ENCODE measurements around the gene RAI2.
"Not testable (repeated sequence)": the region's sequence is repeated elsewhere in the genome, so short reads cannot be mapped to it uniquely, and the experiment has no call there.

RAI2 gene

DNA sequence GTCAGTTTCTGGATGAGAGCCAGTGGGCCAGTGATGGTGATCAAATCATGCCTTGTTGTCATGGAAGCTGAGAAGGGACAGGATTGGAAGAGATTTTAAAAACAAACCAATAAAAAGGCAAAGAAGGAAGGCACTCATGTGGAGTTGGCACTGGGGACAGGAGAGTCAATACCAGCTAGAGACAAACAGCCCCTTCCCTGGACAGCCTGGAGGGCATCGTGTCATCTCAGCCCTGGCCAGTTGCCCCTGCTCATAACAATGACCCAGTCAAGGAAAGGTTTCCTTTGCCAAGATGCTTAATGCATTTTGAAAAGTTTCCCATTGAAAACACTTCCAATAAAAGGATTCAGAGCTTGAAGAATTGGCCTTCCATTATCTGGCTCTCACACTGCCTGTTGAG is 68.3 kb downstream of the RAI2 start:
- TF ChIP-seq Cebpa-rat (IDR thresholded peaks at IDR 0.05) = no peak
- no peak overlapping the region for H3K27ac ChIP-seq
- no peak overlapping the region for H3K4me2 ChIP-seq
- peaks cover 13% of the 10 kb centered on the region for H4K20me1 ChIP-seq
- H3K9ac ChIP-seq = no peak overlapping the region
- H3K9me3 ChIP-seq = no peaks in the 10 kb centered on the region
- no peak overlapping the region for H3K4me3 ChIP-seq
- H3K36me3 ChIP-seq = no peaks in the 10 kb centered on the region
- no peaks in the 10 kb centered on the region for H3K4me1 ChIP-seq
- H3K27me3 ChIP-seq = peaks cover 95% of the 10 kb centered on the region

DNA sequence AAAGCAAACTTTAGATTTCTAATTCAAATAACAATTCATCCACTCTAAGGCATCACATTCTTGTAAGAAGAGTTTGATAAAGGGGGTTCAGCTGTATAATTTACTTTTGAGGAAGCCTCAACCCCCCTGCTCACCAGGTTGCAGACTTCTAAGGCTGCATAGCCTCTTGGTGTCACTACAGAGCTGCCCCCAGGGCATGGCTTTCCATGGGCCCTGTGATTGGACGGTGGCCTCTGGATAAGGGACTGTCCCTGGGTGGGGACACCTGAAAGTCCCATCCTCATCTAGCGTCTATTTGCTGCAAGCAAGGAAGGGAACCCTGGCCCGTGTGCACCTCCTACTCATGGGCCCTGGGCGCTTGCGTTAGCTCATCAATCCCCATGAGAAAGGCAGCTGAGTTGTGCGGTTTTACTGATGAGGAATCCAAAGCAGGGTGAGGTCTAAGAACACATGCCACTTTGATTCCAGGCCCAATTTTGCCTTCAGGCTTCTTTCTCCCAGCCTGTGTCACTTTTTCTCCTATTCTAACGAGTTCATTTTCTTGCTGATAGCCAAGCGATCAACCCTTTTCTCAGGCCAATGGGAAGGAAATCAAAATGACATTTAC is 72.0 kb downstream of the RAI2 start:
- Histone ChIP-seq H3K27me3 (peaks cover 63% of the 10 kb centered on the region), H3K9ac (no peak overlapping the region), H3K36me3 (no peaks in the 10 kb centered on the region), H4K20me1 (no peaks in the 10 kb centered on the region; the same call in 1 of the 2 replicates), H3K9me3 (no peaks in the 10 kb centered on the region), H3K27ac (no peak overlapping the region), H3K4me1 (no peaks in the 10 kb centered on the region), H3K4me3 (no peak overlapping the region), H3K4me2 (no peak overlapping the region)
- no peak for TF ChIP-seq Cebpa-rat (IDR thresholded peaks at IDR 0.05)

DNA sequence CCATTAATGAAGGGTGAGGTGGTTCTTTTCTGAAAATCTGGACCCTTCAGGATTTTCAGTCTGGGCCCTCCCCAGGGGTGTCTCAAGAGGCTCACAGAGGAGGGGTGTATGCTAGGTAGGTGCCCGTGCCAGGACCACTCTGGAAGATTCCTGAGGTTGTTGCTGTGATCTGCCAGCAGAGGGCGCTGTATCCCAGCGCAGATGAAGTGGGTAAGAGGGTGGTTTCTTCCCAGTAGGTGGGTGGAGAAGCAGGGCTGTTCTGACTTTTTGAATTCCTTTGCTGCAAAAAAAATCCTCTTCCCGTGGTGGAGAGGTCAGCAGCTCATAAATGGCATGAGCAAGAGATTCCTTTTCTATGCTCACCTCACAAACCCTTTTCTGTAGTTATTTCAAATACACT is 72.7 kb downstream of the RAI2 start:
- no peaks in the 10 kb centered on the region for H3K36me3 ChIP-seq
- H3K4me1 ChIP-seq = no peaks in the 10 kb centered on the region
- no peak overlapping the region for H3K9ac ChIP-seq
- no peak for TF ChIP-seq Cebpa-rat (IDR thresholded peaks at IDR 0.05)
- H3K4me2 ChIP-seq = no peak overlapping the region
- peaks cover 57% of the 10 kb centered on the region for H3K27me3 ChIP-seq
- no peak overlapping the region for H3K27ac ChIP-seq
- no peaks in the 10 kb centered on the region for H3K9me3 ChIP-seq
- no peak overlapping the region for H3K4me3 ChIP-seq
- H4K20me1 ChIP-seq = no peaks in the 10 kb centered on the region; the same call in 1 of the 2 replicates

DNA sequence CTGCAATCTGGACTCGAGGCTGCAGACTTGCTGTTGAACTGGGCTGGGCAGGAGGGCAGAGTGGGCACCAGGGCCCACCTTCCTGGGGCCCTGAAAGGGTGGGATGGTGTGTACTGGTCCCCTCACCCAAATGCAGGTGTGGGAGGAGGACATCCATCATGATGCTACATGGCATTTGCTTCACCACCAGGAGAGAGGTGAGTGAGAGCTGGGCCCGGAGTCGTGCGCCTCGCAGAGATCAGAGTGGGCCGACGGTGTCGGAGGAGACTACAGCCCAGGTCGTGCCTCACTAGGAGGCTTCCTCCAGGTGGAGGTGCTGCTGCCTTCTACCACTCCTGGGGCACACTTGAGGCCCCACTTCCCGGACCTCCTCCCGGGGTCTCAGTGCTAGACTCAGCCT is 73.5 kb downstream of the RAI2 start:
- TF ChIP-seq Cebpa-rat (IDR thresholded peaks at IDR 0.05) = no peak
- Histone ChIP-seq H3K9ac (no peak overlapping the region), H3K27ac (no peak overlapping the region)

DNA sequence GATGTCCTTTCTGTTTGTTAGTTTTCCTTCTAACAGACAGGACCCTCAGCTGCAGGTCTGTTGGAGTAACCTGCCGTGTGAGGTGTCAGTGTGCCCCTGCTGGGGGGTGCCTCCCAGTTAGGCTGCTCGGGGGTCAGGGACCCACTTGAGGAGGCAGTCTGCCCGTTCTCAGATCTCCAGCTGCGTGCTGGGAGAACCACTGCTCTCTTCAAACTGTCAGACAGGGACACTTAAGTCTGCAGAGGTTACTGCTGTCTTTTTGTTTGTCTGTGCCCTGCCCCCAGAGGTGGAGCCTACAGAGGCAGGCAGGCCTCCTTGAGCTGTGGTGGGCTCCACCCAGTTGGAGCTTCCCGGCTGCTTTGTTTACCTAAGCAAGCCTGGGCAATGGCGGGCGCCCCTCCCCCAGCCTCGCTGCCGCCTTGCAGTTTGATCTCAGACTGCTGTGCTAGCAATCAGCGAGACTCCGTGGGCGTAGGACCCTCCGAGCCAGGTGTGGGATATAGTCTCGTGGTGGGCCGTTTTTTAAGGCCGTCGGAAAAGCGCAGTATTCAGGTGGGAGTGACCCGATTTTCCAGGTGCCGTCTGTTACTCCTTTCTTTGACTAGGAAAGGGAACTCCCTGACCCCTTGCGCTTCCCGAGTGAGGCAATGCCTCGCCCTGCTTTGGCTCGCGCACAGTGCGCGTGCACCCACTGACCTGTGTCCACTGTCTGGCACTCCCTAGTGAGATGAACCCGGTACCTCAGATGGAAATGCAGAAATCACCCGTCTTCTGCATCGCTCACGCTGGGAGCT is 74.3 kb downstream of the RAI2 start:
- H3K4me1 ChIP-seq, H3K9me3 ChIP-seq, H3K9ac ChIP-seq, H3K4me3 ChIP-seq, H3K4me2 ChIP-seq, H4K20me1 ChIP-seq, H3K36me3 ChIP-seq, H3K27ac ChIP-seq: not testable (repeated sequence)
- peaks cover 40% of the 10 kb centered on the region for H3K27me3 ChIP-seq

More for the DNA sequence above, 73.5 kb downstream of the RAI2 start:
- no peaks in the 10 kb centered on the region for H3K4me1 ChIP-seq
- H3K36me3 ChIP-seq = no peaks in the 10 kb centered on the region
- H3K9me3 ChIP-seq = no peaks in the 10 kb centered on the region
- H3K27me3 ChIP-seq = peaks cover 48% of the 10 kb centered on the region
- H4K20me1 ChIP-seq = no peaks in the 10 kb centered on the region; the same call in 1 of the 2 replicates
- H3K4me2 ChIP-seq = no peak overlapping the region
- H3K4me3 ChIP-seq = no peak overlapping the region

DNA sequence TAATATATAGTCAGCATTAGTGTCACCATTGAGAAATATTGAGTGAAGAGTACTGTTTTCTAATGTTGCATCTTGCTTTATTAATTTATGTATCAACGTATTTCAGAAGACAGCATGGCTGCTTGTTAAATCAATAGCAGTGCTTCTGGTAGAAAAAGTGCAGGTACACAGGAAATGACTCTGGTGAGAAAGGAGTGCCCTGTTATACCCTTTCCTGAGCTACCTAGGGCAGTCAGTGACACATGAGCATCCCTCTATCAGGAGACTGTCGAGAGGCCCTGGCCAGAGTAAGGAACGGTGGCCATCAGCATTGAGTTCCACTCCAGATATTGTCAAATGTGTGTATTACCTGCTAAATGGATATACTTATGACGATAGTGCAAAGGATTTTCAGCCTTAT is 81.7 kb downstream of the RAI2 start:
- TF ChIP-seq Cebpa-rat (IDR thresholded peaks at IDR 0.05) = no peak

DNA sequence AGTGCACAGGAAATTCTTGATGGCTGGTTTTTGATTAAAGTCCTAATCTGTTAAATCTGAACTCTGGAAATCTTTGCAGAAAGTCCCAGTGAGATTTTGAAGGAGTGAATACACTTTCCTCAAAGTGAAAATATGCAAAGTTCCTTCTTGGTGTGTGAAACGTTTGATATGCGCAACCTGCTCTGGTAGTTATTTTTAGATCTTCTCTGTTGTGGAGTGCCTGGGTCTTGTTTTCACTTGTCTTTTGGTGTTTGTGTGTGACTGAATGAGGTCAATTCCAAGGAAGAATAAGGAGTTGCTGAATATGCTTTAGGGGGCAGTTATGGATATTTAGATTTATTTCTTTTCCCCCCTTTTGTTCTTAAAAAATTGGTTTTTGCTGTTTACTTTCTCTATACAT is 82.1 kb downstream of the RAI2 start:
- Histone ChIP-seq H3K27ac (no peak overlapping the region), H3K4me3 (no peak overlapping the region), H3K27me3 (peaks cover 20% of the 10 kb centered on the region; the same call in 1 of the 2 replicates), H3K4me2 (no peak overlapping the region), H3K36me3 (no peaks in the 10 kb centered on the region), H3K9ac (no peak overlapping the region), H3K4me1 (no peaks in the 10 kb centered on the region), H4K20me1 (no peaks in the 10 kb centered on the region), H3K9me3 (no peaks in the 10 kb centered on the region; the same call in 1 of the 2 replicates)
- no peak for TF ChIP-seq Cebpa-rat (IDR thresholded peaks at IDR 0.05)

More for the DNA sequence above, 81.7 kb downstream of the RAI2 start:
- no peaks in the 10 kb centered on the region for H3K4me1 ChIP-seq
- H3K9ac ChIP-seq = no peak overlapping the region
- peaks cover 16% of the 10 kb centered on the region; the same call in 1 of the 2 replicates for H3K27me3 ChIP-seq
- H3K4me3 ChIP-seq = no peak overlapping the region
- no peak overlapping the region for H3K27ac ChIP-seq
- no peaks in the 10 kb centered on the region for H4K20me1 ChIP-seq
- H3K4me2 ChIP-seq = no peak overlapping the region
- no peaks in the 10 kb centered on the region; the same call in 1 of the 2 replicates for H3K9me3 ChIP-seq
- H3K36me3 ChIP-seq = no peaks in the 10 kb centered on the region

DNA sequence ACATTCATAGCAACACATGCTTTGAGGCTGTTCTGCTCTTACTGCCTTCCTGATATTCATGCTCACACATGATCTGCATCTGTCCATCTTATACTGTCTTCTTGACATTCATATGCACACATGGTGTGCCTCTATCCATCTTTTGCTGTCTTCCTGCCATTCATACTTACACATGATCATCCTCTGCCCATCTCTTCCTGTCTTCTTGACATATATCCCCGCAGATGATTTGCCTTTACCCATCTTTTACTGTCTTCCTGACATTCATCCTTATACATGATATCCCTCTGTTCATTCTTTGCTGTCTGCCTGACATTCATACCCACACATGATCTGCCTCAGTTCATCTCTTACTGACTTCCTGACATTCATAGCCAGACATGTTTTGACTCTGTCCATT is 87.0 kb downstream of the RAI2 start:
- peaks cover 63% of the 10 kb centered on the region for H3K27me3 ChIP-seq
- no peak overlapping the region for H3K4me3 ChIP-seq

DNA sequence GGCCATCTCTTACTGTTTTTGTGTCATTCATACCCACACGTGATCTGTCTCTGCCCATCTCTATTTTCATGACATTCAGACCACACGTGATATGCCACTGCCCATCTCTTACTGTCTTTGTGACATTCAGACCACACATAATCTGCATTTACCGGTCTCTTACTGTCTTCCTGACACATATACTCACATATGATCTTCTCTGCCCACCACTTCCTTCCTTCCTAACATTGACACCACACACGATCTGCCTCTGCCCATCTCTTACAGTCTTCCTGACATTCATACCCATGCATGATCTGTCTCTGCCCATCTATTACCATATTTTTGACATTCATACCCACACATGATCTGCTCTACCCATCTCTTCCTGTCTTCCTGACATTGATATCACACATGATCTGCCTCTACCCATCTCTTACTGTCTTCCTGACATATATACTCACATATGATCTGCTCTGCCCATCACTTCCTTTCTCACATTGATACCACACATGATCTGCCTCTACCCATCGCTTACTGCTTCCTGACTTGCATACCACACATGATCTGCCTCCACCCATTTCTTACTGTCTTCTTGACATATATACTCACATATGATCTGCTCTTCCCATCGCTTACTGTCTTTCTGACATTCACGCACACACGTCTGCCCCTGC is 87.7 kb downstream of the RAI2 start:
- Histone ChIP-seq H3K4me2 (no peak overlapping the region), H3K4me1 (no peaks in the 10 kb centered on the region), H3K4me3 (no peak overlapping the region), H3K27ac (no peak overlapping the region), H3K36me3 (no peaks in the 10 kb centered on the region), H3K27me3 (peaks cover 64% of the 10 kb centered on the region), H4K20me1 (0 out of 2 replicates have a peak, but pooled peaks cover 6% of the 10 kb centered on the region), H3K9ac (no peak overlapping the region), H3K9me3 (no peaks in the 10 kb centered on the region; the same call in 1 of the 2 replicates)
- TF ChIP-seq Cebpa-rat (IDR thresholded peaks at IDR 0.05) = no peak

More for the DNA sequence above, 87.0 kb downstream of the RAI2 start:
- no peaks in the 10 kb centered on the region for H3K36me3 ChIP-seq
- no peaks in the 10 kb centered on the region; the same call in 1 of the 2 replicates for H3K9me3 ChIP-seq
- H3K4me1 ChIP-seq = no peaks in the 10 kb centered on the region
- no peak overlapping the region for H3K9ac ChIP-seq
- H3K4me2 ChIP-seq = no peak overlapping the region
- TF ChIP-seq Cebpa-rat (IDR thresholded peaks at IDR 0.05) = no peak
- no peak overlapping the region for H3K27ac ChIP-seq
- H4K20me1 ChIP-seq = 0 out of 2 replicates have a peak, but pooled peaks cover 3% of the 10 kb centered on the region
